Measurements from ENCODE around the gene DDX50. TPM values are rescaled to one million over a fixed set of nuclear protein-coding genes. Genes with fewer than 3 reads are reported as not detected.
"Not testable (repeated sequence)": the region's sequence is repeated elsewhere in the genome, so short reads cannot be mapped to it uniquely, and the experiment has no call there.

Gene DDX50
- 10 to 100 TPM; 44.6 to 48.6 TPM for total RNA-seq

GRCh38 chr10:68901105-68901927, at the start of gene DDX50:
TSS of gene DDX50 (plus strand) at chr10:68901315. CDS start at chr10:68901385, 70 bp downstream.
- CTCF ChIA-PET, result interaction anchor here (0.6 to 1.5 kb wide), 5 partner anchors 9 to 494 kb away, joined by 3 to 4 read pairs (median 3); partner anchors contain the start of gene RUFY2
- POLR2A ChIA-PET, result no interaction called here
- H3K27me3 Mint-ChIP-seq, result no peaks in the 10 kb centered on the region
- peaks cover 27% of the 10 kb centered on the region for H3K36me3 Mint-ChIP-seq (ENCODE audit: low read depth)
- DNase-seq, result peak; percentile 98
- peaks cover 42% of the 10 kb centered on the region for H3K4me1 Mint-ChIP-seq
- no peaks in the 10 kb centered on the region for H3K9me3 Mint-ChIP-seq
- H3K27ac Mint-ChIP-seq, result peak within 1 kb of the TSS; percentile 99
- H3K4me3 Mint-ChIP-seq, result peak within 1 kb of the TSS; percentile 98

- ChIA-PET CTCF (no interaction called here), POLR2A (interaction anchor here (0.6 kb wide), 1 partner anchor 17 kb away, joined by 3 read pairs; no protein-coding TSS in a partner anchor)
- H3K27me3 Mint-ChIP-seq, result no peaks in the 10 kb centered on the region
- H3K27ac Mint-ChIP-seq, result no peak overlapping the region
- no peak for DNase-seq
- peaks cover 2% of the 10 kb centered on the region for H3K36me3 Mint-ChIP-seq (ENCODE audit: low read depth)
- H3K4me1 Mint-ChIP-seq, result no peaks in the 10 kb centered on the region
- peaks cover 16% of the 10 kb centered on the region for H3K9me3 Mint-ChIP-seq
- H3K4me3 Mint-ChIP-seq, result no peak overlapping the region
Observed at GRCh38 chr10:68856352-68856751, 44.8 kb upstream of the DDX50 start.

GRCh38 chr10:68857005-68857404, 44.1 kb upstream of the DDX50 start:
- Mint-ChIP-seq H3K36me3 (ENCODE audit: low read depth) (peaks cover 2% of the 10 kb centered on the region), H3K9me3 (peaks cover 22% of the 10 kb centered on the region), H3K27me3 (no peaks in the 10 kb centered on the region), H3K4me3 (no peak overlapping the region), H3K4me1 (no peaks in the 10 kb centered on the region), H3K27ac (no peak overlapping the region)
- ChIA-PET CTCF (no interaction called here), POLR2A (no interaction called here)
- no peak for DNase-seq

GRCh38 chr10:68861253-68861652, 39.9 kb upstream of the DDX50 start:
- H3K4me3 Mint-ChIP-seq, result no peak overlapping the region
- no peak for DNase-seq
- ChIA-PET POLR2A (no interaction called here), CTCF (interaction anchor here (1.2 kb wide), 1 partner anchor 37 kb away, joined by 3 read pairs; no protein-coding TSS in a partner anchor)
- H3K27me3 Mint-ChIP-seq, result no peaks in the 10 kb centered on the region
- H3K27ac Mint-ChIP-seq, result no peak overlapping the region
- no peaks in the 10 kb centered on the region for H3K4me1 Mint-ChIP-seq
- H3K9me3 Mint-ChIP-seq, result peaks cover 28% of the 10 kb centered on the region
- peaks cover 2% of the 10 kb centered on the region for H3K36me3 Mint-ChIP-seq (ENCODE audit: low read depth)

- DNase-seq, result no peak
- Mint-ChIP-seq H3K4me3 (no peak overlapping the region), H3K27ac (no peak overlapping the region), H3K36me3 (ENCODE audit: low read depth) (peaks cover 2% of the 10 kb centered on the region), H3K4me1 (no peaks in the 10 kb centered on the region), H3K27me3 (no peaks in the 10 kb centered on the region), H3K9me3 (peaks cover 24% of the 10 kb centered on the region)
- ChIA-PET CTCF (interaction anchor here (1.4 kb wide), 1 partner anchor 11 kb away, joined by 4 read pairs; no protein-coding TSS in a partner anchor), POLR2A (no interaction called here)
Observed at GRCh38 chr10:68864611-68865010, 36.5 kb upstream of the DDX50 start.

- CTCF ChIA-PET; H3K4me1 Mint-ChIP-seq; H3K27me3 Mint-ChIP-seq; H3K36me3 Mint-ChIP-seq (ENCODE audit: low read depth); H3K9me3 Mint-ChIP-seq; POLR2A ChIA-PET; H3K4me3 Mint-ChIP-seq; H3K27ac Mint-ChIP-seq; DNase-seq: not testable (repeated sequence)
Observed at GRCh38 chr10:68868173-68868572, 32.9 kb upstream of the DDX50 start.

- Mint-ChIP-seq H3K36me3 (ENCODE audit: low read depth) (no peaks in the 10 kb centered on the region), H3K4me1 (peaks cover 6% of the 10 kb centered on the region)
- CTCF ChIA-PET, result no interaction called here
Observed at GRCh38 chr10:68869623-68870022, 31.5 kb upstream of the DDX50 start.

GRCh38 chr10:68870061-68870460, 31.1 kb upstream of the DDX50 start:
- no peak overlapping the region for H3K4me3 Mint-ChIP-seq
- no peaks in the 10 kb centered on the region for H3K36me3 Mint-ChIP-seq (ENCODE audit: low read depth)
- no peaks in the 10 kb centered on the region for H3K9me3 Mint-ChIP-seq
- H3K27me3 Mint-ChIP-seq, result no peaks in the 10 kb centered on the region
- ChIA-PET POLR2A (no interaction called here), CTCF (no interaction called here)
- no peak for DNase-seq
- no peak overlapping the region for H3K27ac Mint-ChIP-seq
- H3K4me1 Mint-ChIP-seq, result peaks cover 6% of the 10 kb centered on the region

More at GRCh38 chr10:68869623-68870022, 31.5 kb upstream of the DDX50 start:
- H3K4me3 Mint-ChIP-seq, result no peak overlapping the region
- no peaks in the 10 kb centered on the region for H3K9me3 Mint-ChIP-seq
- POLR2A ChIA-PET, result no interaction called here
- no peak overlapping the region for H3K27ac Mint-ChIP-seq
- no peaks in the 10 kb centered on the region for H3K27me3 Mint-ChIP-seq
- no peak for DNase-seq

GRCh38 chr10:68870545-68871104, 30.5 kb upstream of the DDX50 start:
- peaks cover 6% of the 10 kb centered on the region for H3K4me1 Mint-ChIP-seq
- H3K27ac Mint-ChIP-seq, result no peak overlapping the region
- peak; percentile 11 for DNase-seq
- H3K36me3 Mint-ChIP-seq (ENCODE audit: low read depth), result no peaks in the 10 kb centered on the region
- CTCF ChIA-PET, result interaction anchor here (1.0 kb wide), 2 partner anchors 8 to 23 kb away, joined by 3 to 5 read pairs; no protein-coding TSS in a partner anchor
- H3K27me3 Mint-ChIP-seq, result no peaks in the 10 kb centered on the region
- H3K4me3 Mint-ChIP-seq, result no peak overlapping the region
- POLR2A ChIA-PET, result no interaction called here
- H3K9me3 Mint-ChIP-seq, result no peaks in the 10 kb centered on the region

- Mint-ChIP-seq H3K4me3 (no peak overlapping the region), H3K4me1 (peaks cover 6% of the 10 kb centered on the region), H3K36me3 (ENCODE audit: low read depth) (no peaks in the 10 kb centered on the region), H3K27me3 (no peaks in the 10 kb centered on the region), H3K9me3 (no peaks in the 10 kb centered on the region), H3K27ac (no peak overlapping the region)
- no peak for DNase-seq
- POLR2A ChIA-PET, result no interaction called here
- CTCF ChIA-PET, result interaction anchor here (1.0 to 1.3 kb wide), 3 partner anchors 9 to 22 kb away, joined by 3 to 5 read pairs (median 4); no protein-coding TSS in a partner anchor
Observed at GRCh38 chr10:68871105-68871711, 29.9 kb upstream of the DDX50 start.

- POLR2A ChIA-PET, result interaction anchor here (0.6 kb wide), 1 partner anchor 482 kb away, joined by 11 read pairs; no protein-coding TSS in a partner anchor
- DNase-seq, result no peak
- no peak overlapping the region for H3K27ac Mint-ChIP-seq
- no peak overlapping the region for H3K4me3 Mint-ChIP-seq
- H3K9me3 Mint-ChIP-seq, result no peaks in the 10 kb centered on the region
- H3K4me1 Mint-ChIP-seq, result peaks cover 6% of the 10 kb centered on the region
- CTCF ChIA-PET, result interaction anchor here (0.6 to 1.3 kb wide), 5 partner anchors 9 to 180 kb away, joined by 3 to 5 read pairs (median 4); no protein-coding TSS in a partner anchor
- no peaks in the 10 kb centered on the region for H3K27me3 Mint-ChIP-seq
- no peaks in the 10 kb centered on the region for H3K36me3 Mint-ChIP-seq (ENCODE audit: low read depth)
Observed at GRCh38 chr10:68871731-68872342, 29.3 kb upstream of the DDX50 start.

- H3K27ac Mint-ChIP-seq, result no peak overlapping the region
- CTCF ChIA-PET, result interaction anchor here (0.5 to 1.4 kb wide), 3 partner anchors 12 to 83 kb away, joined by 4 read pairs; no protein-coding TSS in a partner anchor
- H3K36me3 Mint-ChIP-seq (ENCODE audit: low read depth), result no peaks in the 10 kb centered on the region
- H3K4me3 Mint-ChIP-seq, result no peak overlapping the region
- H3K27me3 Mint-ChIP-seq, result peaks cover 3% of the 10 kb centered on the region
- DNase-seq, result no peak
- POLR2A ChIA-PET, result no interaction called here
- H3K4me1 Mint-ChIP-seq, result no peaks in the 10 kb centered on the region
- H3K9me3 Mint-ChIP-seq, result no peaks in the 10 kb centered on the region
Observed at GRCh38 chr10:68876246-68877138, 24.6 kb upstream of the DDX50 start.

All from activated CD4-positive, alpha-beta T cell treated with anti-CD3 and anti-CD28 coated beads, Interleukin-2, amount 10 ng/mL, durations not matched to agents 7 days and 5 days (primary cell).